ENCODE data around the gene VPS13A.
A peak's percentile ranks its signal among the peaks of the same experiment; 100 is the strongest.

Gene VPS13A

DNA sequence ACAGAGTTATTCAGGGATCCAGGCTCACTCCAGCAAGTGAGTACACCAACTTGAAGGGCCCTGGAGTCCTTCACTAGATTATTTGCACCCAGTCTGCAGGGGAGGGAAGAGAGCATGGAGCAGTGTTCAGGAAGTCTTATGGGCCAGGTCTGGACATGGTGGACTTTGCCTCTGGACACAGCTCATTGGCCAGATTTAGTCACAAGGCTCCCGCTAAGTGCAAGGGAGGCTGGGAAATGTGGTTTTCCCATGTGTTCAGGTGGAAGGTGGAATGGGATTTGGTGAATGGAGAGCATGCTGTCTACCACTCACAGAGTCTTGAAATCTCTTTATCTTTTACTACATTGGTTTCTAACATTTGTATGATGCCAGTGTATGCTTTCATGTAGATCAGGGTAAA, 270.3 kb downstream of the VPS13A start:
- DNase-seq = no peak
- Histone ChIP-seq H3K27ac (no peak overlapping the region), H3K27me3 (replicated peaks) (no peaks in the 10 kb centered on the region), H3K4me3 (ENCODE audit: low read depth, low read length) (no peak overlapping the region), H3K36me3 (replicated peaks) (no peaks in the 10 kb centered on the region)
- TF ChIP-seq, protein P1, sequence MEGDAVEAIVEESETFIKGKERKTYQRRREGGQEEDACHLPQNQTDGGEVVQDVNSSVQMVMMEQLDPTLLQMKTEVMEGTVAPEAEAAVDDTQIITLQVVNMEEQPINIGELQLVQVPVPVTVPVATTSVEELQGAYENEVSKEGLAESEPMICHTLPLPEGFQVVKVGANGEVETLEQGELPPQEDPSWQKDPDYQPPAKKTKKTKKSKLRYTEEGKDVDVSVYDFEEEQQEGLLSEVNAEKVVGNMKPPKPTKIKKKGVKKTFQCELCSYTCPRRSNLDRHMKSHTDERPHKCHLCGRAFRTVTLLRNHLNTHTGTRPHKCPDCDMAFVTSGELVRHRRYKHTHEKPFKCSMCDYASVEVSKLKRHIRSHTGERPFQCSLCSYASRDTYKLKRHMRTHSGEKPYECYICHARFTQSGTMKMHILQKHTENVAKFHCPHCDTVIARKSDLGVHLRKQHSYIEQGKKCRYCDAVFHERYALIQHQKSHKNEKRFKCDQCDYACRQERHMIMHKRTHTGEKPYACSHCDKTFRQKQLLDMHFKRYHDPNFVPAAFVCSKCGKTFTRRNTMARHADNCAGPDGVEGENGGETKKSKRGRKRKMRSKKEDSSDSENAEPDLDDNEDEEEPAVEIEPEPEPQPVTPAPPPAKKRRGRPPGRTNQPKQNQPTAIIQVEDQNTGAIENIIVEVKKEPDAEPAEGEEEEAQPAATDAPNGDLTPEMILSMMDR (IDR thresholded peaks at IDR 0.05; ENCODE audit: low read depth, low read length, missing control alignments) = no peak
- in situ Hi-C loops (cut with HindIII; ENCODE audit: low pct_ligation_motif_present, low sequenced_read_pairs) = no loop called here

DNA sequence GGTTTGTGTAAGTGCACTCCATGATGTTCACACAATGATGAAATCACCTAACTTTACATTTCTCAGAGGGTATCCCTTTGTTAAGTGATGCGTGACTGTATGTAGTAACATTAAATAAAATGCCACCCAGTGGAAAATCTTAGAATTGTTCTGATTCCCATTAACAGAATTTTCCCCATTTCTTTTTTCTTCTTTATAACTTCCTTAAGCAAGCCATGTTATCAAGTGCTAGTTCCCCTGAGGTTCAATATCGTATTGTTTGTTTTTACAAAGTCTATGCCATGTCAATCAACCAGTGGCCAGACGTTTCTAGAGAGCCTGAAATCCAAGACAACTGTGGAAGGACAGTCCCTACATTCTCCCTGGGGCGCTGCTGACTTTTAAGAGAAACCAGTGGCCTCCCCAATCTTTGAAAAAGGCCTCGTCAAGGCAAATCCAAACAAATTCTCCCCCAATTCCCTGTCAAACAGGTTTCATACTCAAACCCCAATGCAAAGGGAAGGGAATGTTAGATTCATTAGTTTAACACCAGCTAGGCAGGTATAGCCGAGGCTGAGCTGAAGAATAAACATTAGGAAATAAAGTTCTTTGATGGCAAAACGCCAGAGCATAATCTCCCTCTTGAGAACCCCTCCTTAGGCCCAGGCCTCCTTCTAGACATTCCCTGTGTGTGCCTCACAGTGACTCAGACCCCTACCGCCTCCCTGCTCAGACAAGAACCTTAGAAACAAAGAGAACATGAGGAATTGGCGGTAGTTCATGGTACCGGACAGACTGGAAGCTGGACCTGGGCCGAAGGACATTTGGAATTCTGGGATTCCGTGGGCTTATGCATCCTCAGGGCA, 272.1 kb downstream of the VPS13A start:
- Histone ChIP-seq H3K27ac (peak overlapping the region; percentile 85), H3K27me3 (replicated peaks) (no peaks in the 10 kb centered on the region), H3K4me3 (ENCODE audit: low read depth, low read length) (no peak overlapping the region), H3K36me3 (replicated peaks) (no peaks in the 10 kb centered on the region)
- in situ Hi-C loops (cut with HindIII; ENCODE audit: low pct_ligation_motif_present, low sequenced_read_pairs) = no loop called here
- peak; percentile 97 for DNase-seq
- TF ChIP-seq, protein P1 (IDR thresholded peaks at IDR 0.05; ENCODE audit: low read depth, low read length, missing control alignments) = no peak

DNA sequence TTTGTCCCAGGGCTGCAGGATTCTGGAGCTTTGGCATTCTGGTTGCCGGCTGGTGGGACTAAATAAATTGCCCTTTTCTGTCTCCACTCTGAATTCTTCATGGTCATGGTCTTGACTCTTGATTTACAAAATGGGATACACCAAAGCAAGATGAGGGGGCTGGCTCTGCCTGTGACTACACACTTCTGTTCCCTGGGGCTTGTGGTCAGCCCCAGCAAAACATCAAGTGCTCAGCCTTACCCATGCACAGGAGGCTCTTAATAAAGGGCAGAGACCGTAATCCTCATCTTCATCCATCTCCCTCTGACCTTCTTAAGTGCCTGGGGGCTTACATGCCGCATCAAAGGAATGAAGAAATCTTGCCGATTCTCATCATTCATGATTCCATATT, 272.7 kb downstream of the VPS13A start:
- Histone ChIP-seq H3K36me3 (replicated peaks) (no peaks in the 10 kb centered on the region), H3K4me3 (ENCODE audit: low read depth, low read length) (no peak overlapping the region), H3K27me3 (replicated peaks) (no peaks in the 10 kb centered on the region), H3K27ac (peak overlapping the region; percentile 85)
- TF ChIP-seq, protein P1 (IDR thresholded peaks at IDR 0.05; ENCODE audit: low read depth, low read length, missing control alignments) = no peak
- in situ Hi-C loops (cut with HindIII; ENCODE audit: low pct_ligation_motif_present, low sequenced_read_pairs) = no loop called here
- DNase-seq = no peak

DNA sequence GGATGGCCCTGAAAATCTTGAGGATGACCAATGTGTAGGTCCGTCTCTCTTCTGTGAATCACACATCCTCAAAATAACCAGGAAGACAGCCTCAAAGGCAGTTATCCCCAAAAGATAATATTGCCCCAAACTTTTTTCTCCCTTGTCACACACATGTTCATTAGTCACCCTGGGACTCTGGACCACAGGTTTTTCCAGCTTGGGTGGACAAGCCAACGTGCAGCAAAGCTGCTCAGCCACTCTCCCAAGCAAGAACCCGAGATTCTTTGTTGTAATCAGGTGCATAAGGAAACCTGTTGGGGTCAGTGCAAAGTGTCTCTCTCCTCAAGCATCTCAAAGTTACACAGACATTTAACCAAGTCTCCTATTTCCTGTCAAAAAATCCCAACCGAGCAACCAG, 274.2 kb downstream of the VPS13A start:
- no peak overlapping the region for H3K27ac ChIP-seq
- no peaks in the 10 kb centered on the region for H3K36me3 ChIP-seq (replicated peaks)
- in situ Hi-C loops (cut with HindIII; ENCODE audit: low pct_ligation_motif_present, low sequenced_read_pairs) = no loop called here
- H3K4me3 ChIP-seq (ENCODE audit: low read depth, low read length) = no peak overlapping the region
- DNase-seq = no peak
- no peaks in the 10 kb centered on the region for H3K27me3 ChIP-seq (replicated peaks)
- TF ChIP-seq, protein P1 (IDR thresholded peaks at IDR 0.05; ENCODE audit: low read depth, low read length, missing control alignments) = no peak

DNA sequence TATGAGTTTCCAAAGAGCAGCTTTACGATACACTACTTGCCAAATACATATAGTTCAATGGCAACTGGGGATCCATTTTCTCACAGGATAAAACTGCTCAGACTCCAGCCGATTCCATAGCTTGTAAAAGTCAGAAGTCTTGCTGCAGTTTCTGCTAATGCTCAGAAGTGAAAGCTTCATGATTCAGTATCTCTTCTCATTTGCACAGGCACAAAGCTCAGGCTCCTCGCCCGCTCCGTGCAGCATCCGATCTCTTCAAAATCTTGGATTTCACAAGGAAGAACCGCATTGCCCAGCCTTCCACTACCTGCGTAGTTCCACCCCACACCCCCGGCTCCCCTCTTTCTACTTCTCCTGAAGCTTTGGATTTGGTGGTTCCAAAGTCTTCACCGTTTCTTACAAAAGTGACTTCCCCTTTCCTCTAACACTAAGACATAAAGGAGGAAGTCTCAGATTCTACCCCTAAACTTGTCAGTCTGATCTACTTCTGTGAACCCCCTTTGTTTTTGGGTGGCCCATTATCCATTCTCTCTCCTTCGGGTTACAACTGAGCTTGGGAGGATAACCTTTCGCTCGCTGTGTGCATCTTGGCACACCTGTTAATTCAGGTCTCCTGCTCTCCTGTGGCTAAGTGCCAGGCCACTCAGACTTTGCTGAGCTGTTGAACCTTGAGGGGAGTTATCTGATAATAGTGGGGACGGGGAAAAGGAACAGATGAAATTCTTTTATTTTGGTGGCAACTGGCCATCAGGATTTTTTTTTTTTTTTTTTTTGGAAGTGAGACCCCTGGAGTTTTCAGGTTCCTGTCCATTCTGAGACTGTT, 276.7 kb downstream of the VPS13A start:
- Histone ChIP-seq H3K4me3 (ENCODE audit: low read depth, low read length) (no peak overlapping the region), H3K36me3 (replicated peaks) (no peaks in the 10 kb centered on the region), H3K27me3 (replicated peaks) (no peaks in the 10 kb centered on the region), H3K27ac (peak overlapping the region; percentile 47)
- TF ChIP-seq, protein P1 (IDR thresholded peaks at IDR 0.05; ENCODE audit: low read depth, low read length, missing control alignments) = no peak
- no peak for DNase-seq
- in situ Hi-C loops (cut with HindIII; ENCODE audit: low pct_ligation_motif_present, low sequenced_read_pairs) = no loop called here

Data from brain microvascular endothelial cell (primary cell).